H1 (cell line): Measurements from ENCODE around the gene ARHGEF6. TPM values are rescaled to one million over a fixed set of nuclear protein-coding genes. Genes with fewer than 3 reads are reported as not detected.

Experiments used
- CTCF ChIA-PET: fragments of 300-600 bp; sonication (Branson Sonifier 250); formaldehyde crosslinking; loops from one replicate; lab custom pipeline; 2021; ENCODE audit not compliant: partially characterized antibody; lab: Charles Lee
- POLR2A ChIA-PET: fragments of 300-600 bp; sonication (Branson Sonifier 250); formaldehyde crosslinking; loops from one replicate; lab custom pipeline; 2021; ENCODE audit warnings: inconsistent platforms; ENCODE audit not compliant: partially characterized antibody; lab: Charles Lee
- DNase-seq, 2 experiments: peaks; one replicate each; pipeline versions ENCODE4 v3.0.0 to v3.0.0-alpha.2; 2010 to 2022; ENCODE audit warnings: low spot score in 2 of 2, low read depth in 1 of 2, mixed read lengths in 1 of 2
- FAIRE-seq: peaks from 2 replicates; lab custom pipeline; 2011; peaks lifted over from hg19 to GRCh38; lab: Jason Lieb, UNC
- H2AFZ ChIP-seq: 2 replicates; pipeline ENCODE4 v1.8.1; 2012; ENCODE audit warnings: low read length, inconsistent platforms
- H2AK5ac ChIP-seq: 2 replicates; pipeline ENCODE4 v1.6.1; 2013; ENCODE audit warnings: low read depth, low read length
- H2BK120ac ChIP-seq: replicated peaks from 2 replicates; pipeline ENCODE3; 2013; ENCODE audit warnings: low read depth, low read length, inconsistent platforms
- H2BK12ac ChIP-seq: 2 replicates; pipeline ENCODE4 v1.6.1; 2013; ENCODE audit warnings: low read depth, low read length
- H2BK15ac ChIP-seq: 2 replicates; pipeline ENCODE4 v1.6.1; 2013; ENCODE audit warnings: low read length
- H2BK20ac ChIP-seq: 2 replicates; pipeline ENCODE4 v1.6.1; 2013; ENCODE audit warnings: low read length
- H2BK5ac ChIP-seq: 2 replicates; pipeline ENCODE4 v1.6.1; 2013; ENCODE audit warnings: low read depth, low read length
- H3K14ac ChIP-seq: 2 replicates; pipeline ENCODE4 v1.6.1; 2013; ENCODE audit warnings: inconsistent platforms; ENCODE audit not compliant: insufficient read length
- H3K18ac ChIP-seq: 2 replicates; pipeline ENCODE4 v1.6.1; 2013; ENCODE audit warnings: low read length; ENCODE audit errors: extremely low read depth
- H3K23ac ChIP-seq: 2 replicates; pipeline ENCODE4 v1.6.1; 2013; ENCODE audit warnings: inconsistent platforms; ENCODE audit not compliant: insufficient read length
- H3K23me2 ChIP-seq: 2 replicates; pipeline ENCODE4 v1.6.1; 2013; ENCODE audit warnings: low read depth, low read length
- H3K27ac ChIP-seq: 2 replicates; pipeline ENCODE4 v1.6.1; 2011; ENCODE audit warnings: low read depth, low read length, inconsistent platforms
- H3K27me3 ChIP-seq, 4 experiments: replicated peaks in 1 of 4; 1 replicate in 1 of 4; 2 replicates in 3 of 4; pipeline versions ENCODE4 v1.6.1 to v1.8.1; 2011 to 2013; ENCODE audit warnings: low read length in 3 of 4, mild to moderate bottlenecking in 3 of 4, inconsistent platforms in 2 of 4, mixed read lengths in 2 of 4, moderate library complexity in 1 of 4; ENCODE audit not compliant: control insufficient read depth in 3 of 4, insufficient read depth in 3 of 4; ENCODE audit errors: extremely low read depth in 1 of 4
- H3K36me3 ChIP-seq, 4 experiments: 2 replicates each; pipeline versions ENCODE4 v1.6.1 to v1.8.1; 2011 to 2013; ENCODE audit warnings: mild to moderate bottlenecking in 4 of 4, low read length in 3 of 4, moderate library complexity in 2 of 4, control low read depth in 1 of 4, inconsistent platforms in 1 of 4; ENCODE audit not compliant: insufficient read depth in 4 of 4, control insufficient read depth in 2 of 4
- H3K4ac ChIP-seq: replicated peaks from 2 replicates; pipeline ENCODE3; 2013; ENCODE audit warnings: low read length, low read depth, mixed read lengths, inconsistent platforms; ENCODE audit not compliant: insufficient read length
- H3K4me1 ChIP-seq, 4 experiments: replicated peaks in 1 of 4; 1 replicate in 1 of 4; 2 replicates in 3 of 4; pipeline versions ENCODE4 v1.6.1 to v1.8.1; 2011 to 2013; ENCODE audit warnings: low read length in 3 of 4, inconsistent platforms in 2 of 4, mixed read lengths in 1 of 4; ENCODE audit not compliant: insufficient read depth in 4 of 4, control insufficient read depth in 3 of 4
- H3K4me2 ChIP-seq, 2 experiments: 2 replicates each; pipeline versions ENCODE4 v1.6.1 to v1.8.1; 2011 to 2013; ENCODE audit warnings: low read depth in 2 of 2, low read length in 2 of 2, control low read depth in 1 of 2, inconsistent platforms in 1 of 2, mild to moderate bottlenecking in 1 of 2; ENCODE audit not compliant: insufficient read depth in 1 of 2
- H3K4me3 ChIP-seq, 4 experiments: fragments of 200-600, 300-600 bp in 1 of 4; sonication (generic), shearing (Covaris generic), sonication (Bioruptor Twin) in 1 of 4; 2 replicates each; pipeline versions ENCODE4 v1.5.1 to v1.8.1; 2011 to 2016; ENCODE audit warnings: low read length in 4 of 4, low read depth in 3 of 4, control low read depth in 2 of 4, inconsistent platforms in 2 of 4, mild to moderate bottlenecking in 2 of 4, mixed read lengths in 1 of 4, moderate library complexity in 1 of 4; ENCODE audit not compliant: insufficient read depth in 2 of 4; ENCODE audit errors: extremely low read depth in 1 of 4
- H3K56ac ChIP-seq: replicated peaks from 2 replicates; pipeline ENCODE3; 2013; ENCODE audit warnings: low read depth, mild to moderate bottlenecking, mixed read lengths, low read length, inconsistent platforms; ENCODE audit not compliant: insufficient read length
- H3K79me1 ChIP-seq: 2 replicates; pipeline ENCODE4 v1.6.1; 2013; ENCODE audit warnings: low read depth, low read length, control low read depth
- H3K79me2 ChIP-seq, 2 experiments: 2 replicates each; pipeline versions ENCODE4 v1.6.1 to v1.8.1; 2012 to 2013; ENCODE audit warnings: low read length in 2 of 2, mild to moderate bottlenecking in 2 of 2, inconsistent platforms in 1 of 2; ENCODE audit not compliant: insufficient read depth in 2 of 2, control insufficient read depth in 1 of 2
- H3K9ac ChIP-seq, 4 experiments: replicated peaks in 1 of 4; 1 replicate in 1 of 4; 2 replicates in 3 of 4; pipeline versions ENCODE4 v1.6.1 to v1.8.1; 2011 to 2013; ENCODE audit warnings: low read depth in 3 of 4, low read length in 3 of 4, control low read depth in 2 of 4, mild to moderate bottlenecking in 2 of 4, moderate library complexity in 2 of 4, inconsistent platforms in 1 of 4; ENCODE audit errors: extremely low read depth in 1 of 4
- H3K9me3 ChIP-seq, 2 experiments: 2 replicates each; pipeline versions ENCODE4 v1.6.1 to v1.8.1; 2012 to 2013; ENCODE audit warnings: mild to moderate bottlenecking in 2 of 2, moderate library complexity in 2 of 2, control low read depth in 1 of 2, inconsistent platforms in 1 of 2, low read depth in 1 of 2, low read length in 1 of 2, mixed read lengths in 1 of 2; ENCODE audit not compliant: insufficient read depth in 2 of 2
- H4K20me1 ChIP-seq, 2 experiments: replicated peaks in 1 of 2; 2 replicates each; pipeline versions ENCODE3 to v1.8.1; 2011 to 2013; ENCODE audit warnings: inconsistent platforms in 2 of 2, low read length in 2 of 2, mild to moderate bottlenecking in 1 of 2; ENCODE audit not compliant: insufficient read depth in 2 of 2, control insufficient read depth in 1 of 2
- H4K5ac ChIP-seq: 2 replicates; pipeline ENCODE4 v1.6.1; 2013; ENCODE audit warnings: low read length, low read depth, mixed read lengths, inconsistent platforms; ENCODE audit not compliant: insufficient read length
- H4K8ac ChIP-seq: 2 replicates; pipeline ENCODE4 v1.8.0; 2013; ENCODE audit warnings: mild to moderate bottlenecking, moderate library complexity, low read length, inconsistent platforms; ENCODE audit not compliant: insufficient read depth; ENCODE audit errors: extremely low read depth
- H4K91ac ChIP-seq: replicated peaks from 2 replicates; pipeline ENCODE3; 2013; ENCODE audit warnings: low read length, mixed read lengths, inconsistent platforms; ENCODE audit not compliant: insufficient read length
- CHD2 ChIP-seq: IDR thresholded peaks from 2 replicates; pipeline ENCODE4 v1.6.1; 2012; ENCODE audit warnings: low read length, improper control_type of control experiment
- CTCF ChIP-seq, 3 experiments: IDR thresholded peaks; 1 replicate in 2 of 3; 2 replicates in 1 of 3; pipeline versions ENCODE4 v1.5.1 to v1.6.1; 2011; ENCODE audit warnings: low read length in 3 of 3, mild to moderate bottlenecking in 3 of 3, inconsistent platforms in 2 of 3, low read depth in 1 of 3, moderate library complexity in 1 of 3; ENCODE audit not compliant: insufficient read depth in 1 of 3; ENCODE audit errors: control extremely low read depth in 1 of 3
- GTF2F1 ChIP-seq: IDR thresholded peaks from 2 replicates; pipeline ENCODE4 v1.6.1; 2012; ENCODE audit warnings: low read depth, low read length, improper control_type of control experiment, borderline replicate concordance
- RAD21 ChIP-seq, 2 experiments: IDR thresholded peaks in 1 of 2; conservative IDR thresholded peaks in 1 of 2; 2 replicates each; pipeline ENCODE4 v1.6.1; 2011; ENCODE audit warnings: low read depth in 2 of 2, low read length in 2 of 2, improper control_type of control experiment in 1 of 2, inconsistent platforms in 1 of 2, mild to moderate bottlenecking in 1 of 2, moderate library complexity in 1 of 2
- SAP30 ChIP-seq: fragments of 300-600 bp; sonication (generic); IDR thresholded peaks from 2 replicates; pipeline ENCODE4 v1.7.1; 2012; ENCODE audit warnings: low read length, moderate library complexity, mild to moderate bottlenecking, inconsistent platforms; ENCODE audit not compliant: insufficient read depth, insufficient replicate concordance
- SUZ12 ChIP-seq: fragments of 200-600 bp; sonication (generic); IDR thresholded peaks from 2 replicates; pipeline ENCODE4 v1.6.1; 2012; ENCODE audit warnings: mild to moderate bottlenecking, inconsistent platforms, low read length, moderate library complexity, mixed read lengths
- TCF12 ChIP-seq: IDR thresholded peaks from 2 replicates; pipeline ENCODE4 v1.6.1; 2011; ENCODE audit warnings: low read depth, mild to moderate bottlenecking, low read length
- YY1 ChIP-seq: IDR thresholded peaks from 2 replicates; pipeline ENCODE4 v1.6.1; 2011; ENCODE audit warnings: low read depth, mild to moderate bottlenecking, low read length
- ZNF274 ChIP-seq: IDR thresholded peaks from 2 replicates; pipeline ENCODE4 v1.7.0; 2012; ENCODE audit warnings: low read length, borderline replicate concordance; ENCODE audit errors: extremely low read depth
- WGBS, 2 experiments: shearing (Covaris generic) in 1 of 2; methylation state at CpG; one replicate each; pipeline versions ENCODE4 v1.1.6 to v1.1.7; 2013 to 2015; ENCODE audit warnings: low lambda C conversion rate in 2 of 2, mixed read lengths in 2 of 2, inconsistent platforms in 1 of 2, low coverage in 1 of 2, missing lambda C conversion rate in 1 of 2; ENCODE audit not compliant: insufficient replicate concordance in 2 of 2, insufficient coverage in 1 of 2, insufficient read length in 1 of 2; ENCODE audit errors: extremely low coverage in 1 of 2, missing lambda C conversion rate in 1 of 2; 5-methylcytosine and 5-hydroxymethylcytosine counted together
- polyA plus RNA-seq, 7 experiments: library from polyadenylated mRNA; depleted of rRNA in 3 of 7; stranded (reverse) in 5 of 7; unstranded in 2 of 7; fragments of >200 nt in 5 of 7; fragments of 200-250 nt in 2 of 7; gene quantifications; 1 replicate in 5 of 7; 2 replicates in 1 of 7; 4 replicates in 1 of 7; pipeline versions ENCODE4 v1.2.1 to v1.2.3, GENCODE V29; 2011 to 2013; ENCODE audit warnings: missing spikeins in 2 of 7, mixed read lengths in 2 of 7
- total RNA-seq: library from RNA; stranded (reverse); fragmentation: NEBNext Ultra II Directional; extraction: Animal tissue kit (Norgen Biotek cat#: 25700); gene quantifications from 2 replicates; pipeline ENCODE4 v1.2.1, GENCODE V29; 2021
- TF ChIP-seq, protein P1 (sequence below): IDR thresholded peaks from 2 replicates; pipeline ENCODE4 v1.6.1; 2012; ENCODE audit warnings: inconsistent platforms

ARHGEF6 gene
- total and polyA plus RNA-seq, 2 of the 8 experiments (the other 6 are each of a cell fraction or from before 2014, with no cell fraction given) = 3.6 to 3.7 TPM

GRCh38 chrX:136779346-136779781 lies 1.4 kb downstream of the ARHGEF6 start:
- no peaks in the 10 kb centered on the region for H3K27me3 ChIP-seq
- H3K36me3 ChIP-seq = no peaks in the 10 kb centered on the region
- no peak overlapping the region for H2BK120ac ChIP-seq
- ChIA-PET CTCF (interaction anchor here (1.2 kb wide), 1 partner anchor 32 kb away, joined by 3 read pairs; no protein-coding TSS in a partner anchor), POLR2A (interaction anchor here (1.0 kb wide), 1 partner anchor 12 kb away, joined by 3 read pairs; no protein-coding TSS in a partner anchor)
- no peak overlapping the region for H2BK12ac ChIP-seq
- no peak overlapping the region for H3K27ac ChIP-seq
- no peak overlapping the region for H3K14ac ChIP-seq
- H3K9me3 ChIP-seq = no peaks in the 10 kb centered on the region
- H4K5ac ChIP-seq = no peak overlapping the region
- H4K8ac ChIP-seq = no peak overlapping the region
- no peaks in the 10 kb centered on the region for H3K79me1 ChIP-seq
- no peaks in the 10 kb centered on the region for H3K4me1 ChIP-seq
- no peak overlapping the region for H4K91ac ChIP-seq
- H2AK5ac ChIP-seq = no peak overlapping the region
- WGBS, 2 experiments = 84% methylated on average over 4 of the region's 4 CpGs; no CpG with 5 or more reads in 1 of the 2 experiments
- H2BK15ac ChIP-seq = no peak overlapping the region
- no peak overlapping the region for H2BK5ac ChIP-seq
- H3K23ac ChIP-seq = no peak overlapping the region
- H3K56ac ChIP-seq = no peak overlapping the region
- no peaks in the 10 kb centered on the region for H3K79me2 ChIP-seq
- H3K4ac ChIP-seq = no peak overlapping the region
- no peaks in the 10 kb centered on the region for H3K23me2 ChIP-seq
- no peak overlapping the region for H2BK20ac ChIP-seq
- no peak overlapping the region for H3K4me2 ChIP-seq
- H4K20me1 ChIP-seq = no peaks in the 10 kb centered on the region
- FAIRE-seq (no peak), DNase-seq (no peak)
- no peak overlapping the region; the same call in 1 of the 2 replicates for H2AFZ ChIP-seq
- no peak overlapping the region for H3K9ac ChIP-seq
- no peak overlapping the region for H3K18ac ChIP-seq
- no peak overlapping the region for H3K4me3 ChIP-seq
- no peak for TF ChIP-seq YY1
- TF ChIP-seq ZNF274 = no peak
- no peak for TF ChIP-seq CTCF (IDR thresholded peaks at IDR 0.05; ENCODE audit: control extremely low read depth in 1 of 3, insufficient read depth in 1 of 3, low read depth in 1 of 3, low read length in 3 of 3)
- no peak for TF ChIP-seq GTF2F1
- TF ChIP-seq SAP30 = no peak
- TF ChIP-seq CHD2 = no peak
- TF ChIP-seq RAD21 (IDR thresholded peaks at IDR 0.05 in 1 of 2, conservative IDR thresholded peaks at IDR 0.05 in 1 of 2; ENCODE audit: low read depth in 2 of 2, low read length in 2 of 2) = no peak
- TF ChIP-seq, protein P1, sequence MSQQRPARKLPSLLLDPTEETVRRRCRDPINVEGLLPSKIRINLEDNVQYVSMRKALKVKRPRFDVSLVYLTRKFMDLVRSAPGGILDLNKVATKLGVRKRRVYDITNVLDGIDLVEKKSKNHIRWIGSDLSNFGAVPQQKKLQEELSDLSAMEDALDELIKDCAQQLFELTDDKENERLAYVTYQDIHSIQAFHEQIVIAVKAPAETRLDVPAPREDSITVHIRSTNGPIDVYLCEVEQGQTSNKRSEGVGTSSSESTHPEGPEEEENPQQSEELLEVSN = no peak
- no peak for TF ChIP-seq TCF12
- TF ChIP-seq SUZ12 = no peak
